ENCODE measurements around the gene CDK19.

- TF ChIP-seq POLR2A (IDR thresholded peaks at IDR 0.05; ENCODE audit: low read length): no peak
- no peak for TF ChIP-seq GATA1 (IDR thresholded peaks at IDR 0.05; ENCODE audit: low read depth, low read length)
Observed at GRCh38 chr6:110615722-110616121, 199.5 kb downstream of the CDK19 start.

All from erythroblast (primary cell).